GM12892 (cell line): ENCODE measurements around the gene SPOCK1.

Experiments used
- POLR2A ChIP-seq: IDR thresholded peaks from 2 replicates; pipeline ENCODE4 v1.6.1; 2011; ENCODE audit warnings: low read depth, low read length, control low read depth
- TAF1 ChIP-seq: IDR thresholded peaks from 2 replicates; pipeline ENCODE4 v1.6.1; 2011; ENCODE audit warnings: low read depth, mild to moderate bottlenecking, control low read depth, low read length, borderline replicate concordance

GRCh38 chr5:137379555-137380286, 119.4 kb downstream of the SPOCK1 start:
- TF ChIP-seq POLR2A (no peak), TAF1 (no peak)
